GM03348 (cell line): Measurements from ENCODE around the gene CES2.
"Not testable (repeated sequence)": the region's sequence is repeated elsewhere in the genome, so short reads cannot be mapped to it uniquely, and the experiment has no call there.

ENCODE experiments used
- DNase-seq: peaks from one replicate; pipeline ENCODE4 v3.0.0; 2012; ENCODE audit warnings: low spot score

CES2 gene

GRCh38 chr16:66983033-66983432 is 47.7 kb downstream of the CES2 start:
- no peak for DNase-seq

GRCh38 chr16:66984892-66985311 is 49.6 kb downstream of the CES2 start:
- no peak for DNase-seq

GRCh38 chr16:66986559-66986958 is 51.2 kb downstream of the CES2 start:
- DNase-seq: no peak

GRCh38 chr16:66988197-66988788 is 53.0 kb downstream of the CES2 start, which contains the start of gene CES4A:
Gene CES4A, plus strand, starts transcription at chr16:66988589. Its CDS starts 184 bp downstream, at chr16:66988773.
- no peak for DNase-seq

- no peak for DNase-seq
Measured at GRCh38 chr16:66991545-66992077, 56.3 kb downstream of the CES2 start.

- DNase-seq: not testable (repeated sequence)
Measured at GRCh38 chr16:66993558-66993957, 58.2 kb downstream of the CES2 start.
